ENCODE data around the gene ZNF256. TPM values are rescaled to one million over a fixed set of nuclear protein-coding genes. Genes with fewer than 3 reads are reported as not detected.

The ZNF256 gene
- total and polyA plus RNA-seq, 2 of the 13 experiments (the other 11 are each of a cell fraction or from before 2014, with no cell fraction given): 3.8 to 6.0 TPM

- TF ChIP-seq ZNF280D (CRISPR knock-in tag; IDR thresholded peaks at IDR 0.05): no peak
- no peak for TF ChIP-seq ZNF331 (CRISPR knock-in tag; IDR thresholded peaks at IDR 0.05)
- TF ChIP-seq, protein P1, sequence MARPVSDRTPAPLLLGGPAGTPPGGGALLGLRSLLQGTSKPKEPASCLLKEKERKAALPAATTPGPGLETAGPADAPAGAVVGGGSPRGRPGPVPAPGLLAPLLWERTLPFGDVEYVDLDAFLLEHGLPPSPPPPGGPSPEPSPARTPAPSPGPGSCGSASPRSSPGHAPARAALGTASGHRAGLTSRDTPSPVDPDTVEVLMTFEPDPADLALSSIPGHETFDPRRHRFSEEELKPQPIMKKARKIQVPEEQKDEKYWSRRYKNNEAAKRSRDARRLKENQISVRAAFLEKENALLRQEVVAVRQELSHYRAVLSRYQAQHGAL (CRISPR knock-in tag; IDR thresholded peaks at IDR 0.05; ENCODE audit: not compliant biosample characterization): no peak
- no peak for TF ChIP-seq RBAK (CRISPR knock-in tag; IDR thresholded peaks at IDR 0.05)
- no peak for TF ChIP-seq POGZ (CRISPR knock-in tag; IDR thresholded peaks at IDR 0.05)
Observed at GRCh38 chr19:57949702-57950101, 2.2 kb upstream of the ZNF256 start (continued).

- Histone ChIP-seq H2AFZ (ENCODE audit: low read length) (no peak overlapping the region), H4K20me1 (ENCODE audit: insufficient read depth, low read length) (no peaks in the 10 kb centered on the region), H3K27me3 (ENCODE audit: control insufficient read depth in 1 of 2, insufficient read depth in 2 of 2, low read length in 2 of 2) (no peaks in the 10 kb centered on the region; a peak in 1 of 5 replicates), H3K9ac (ENCODE audit: insufficient read depth, low read depth, low read length) (no peak overlapping the region), H3K36me3 (replicated peaks in 1 of 2; ENCODE audit: control insufficient read depth in 1 of 2, insufficient read depth in 2 of 2, low read length in 2 of 2) (no peaks in the 10 kb centered on the region), H3K4me2 (ENCODE audit: low read depth, low read length) (no peak overlapping the region), H3K27ac (ENCODE audit: extremely low read length, insufficient read depth, low read length) (no peak overlapping the region), H3K4me3 (replicated peaks in 1 of 3; ENCODE audit: insufficient read depth in 1 of 3, low read depth in 2 of 3, low read length in 3 of 3) (no peak overlapping the region), H3K9me3 (ENCODE audit: low read length) (peaks cover 51% of the 10 kb centered on the region), H3K79me2 (ENCODE audit: insufficient read depth, low read length) (peaks cover 21% of the 10 kb centered on the region), H3K4me1 (ENCODE audit: insufficient read depth, low read length) (peaks cover 15% of the 10 kb centered on the region)
- intact Hi-C loops (cut with micrococcal nuclease; ENCODE audit: unreplicated experiment) (no loop called here), in situ Hi-C loops (cut with HindIII; ENCODE audit: extremely low pct_ligation_motif_present, low pct_unique_long_range_greater_than_20kb) (no loop called here)
- FAIRE-seq (no peak), ATAC-seq (no peak), DNase-seq (ENCODE audit: low spot score) (no peak)
- BruUV-seq (replicated peaks): no TSS peak
- CTCF ChIA-PET (ENCODE audit: low intra/inter-chr PET ratio, low total read pairs): no interaction called here
- 94% methylated on average over 18 of the region's 24 CpGs for WGBS (ENCODE audit: low lambda C conversion rate)
- POLR2A ChIA-PET: interaction anchor here (2.0 kb wide), 1 partner anchor 53 kb away, joined by 5 read pairs; the partner anchor contains the start of gene ZNF606
- no peak for TF ChIP-seq ZSCAN21 (CRISPR knock-in tag; IDR thresholded peaks at IDR 0.05; ENCODE audit: borderline replicate concordance)
- TF ChIP-seq ZNF180 (CRISPR knock-in tag; IDR thresholded peaks at IDR 0.05; ENCODE audit: borderline replicate concordance, low read depth): no peak
- no peak for TF ChIP-seq RAD21 (CRISPR knock-in tag; IDR thresholded peaks at IDR 0.05)
- no peak for TF ChIP-seq SP5 (CRISPR knock-in tag; IDR thresholded peaks at IDR 0.05; ENCODE audit: borderline replicate concordance, low read depth)
- TF ChIP-seq SALL2 (CRISPR knock-in tag; IDR thresholded peaks at IDR 0.05): no peak
- no peak for TF ChIP-seq ESRRA (CRISPR knock-in tag; IDR thresholded peaks at IDR 0.05; ENCODE audit: low read depth)
- TF ChIP-seq GABPA (IDR thresholded peaks at IDR 0.05; ENCODE audit: low read depth, low read length): no peak
- no peak for TF ChIP-seq GABPA (CRISPR knock-in tag; IDR thresholded peaks at IDR 0.05; ENCODE audit: low read depth)
- TF ChIP-seq THRA (CRISPR knock-in tag; IDR thresholded peaks at IDR 0.05; ENCODE audit: borderline replicate concordance): no peak
- no peak for TF ChIP-seq ZNF44 (CRISPR knock-in tag; IDR thresholded peaks at IDR 0.05)
Observed at GRCh38 chr19:57949296-57949695, 1.8 kb upstream of the ZNF256 start.

Measured in HepG2 (cell line).